ENCODE data around the gene DHCR24.

Gene DHCR24

DNA sequence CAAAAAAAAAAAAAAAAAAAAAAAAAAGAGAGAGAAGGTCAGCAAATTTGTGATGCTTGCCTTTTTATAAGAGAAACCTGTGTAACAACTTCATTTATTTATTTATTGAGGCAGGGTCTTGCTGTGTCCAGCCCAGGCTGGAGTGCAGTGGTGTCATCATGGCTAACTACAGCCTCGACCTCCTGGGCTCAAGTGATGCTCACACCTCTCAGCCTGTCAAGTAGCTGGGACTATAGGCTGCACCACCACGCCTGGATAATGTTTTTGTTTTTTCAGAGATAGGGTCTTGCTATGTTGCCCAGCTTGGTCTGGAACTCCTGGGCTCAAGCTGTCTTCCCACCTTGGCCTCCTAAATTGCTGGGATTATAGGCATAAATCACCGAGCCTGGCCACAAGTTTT, 42.4 kb downstream of the DHCR24 start:
- no peak for DNase-seq (ENCODE audit: low spot score)

DNA sequence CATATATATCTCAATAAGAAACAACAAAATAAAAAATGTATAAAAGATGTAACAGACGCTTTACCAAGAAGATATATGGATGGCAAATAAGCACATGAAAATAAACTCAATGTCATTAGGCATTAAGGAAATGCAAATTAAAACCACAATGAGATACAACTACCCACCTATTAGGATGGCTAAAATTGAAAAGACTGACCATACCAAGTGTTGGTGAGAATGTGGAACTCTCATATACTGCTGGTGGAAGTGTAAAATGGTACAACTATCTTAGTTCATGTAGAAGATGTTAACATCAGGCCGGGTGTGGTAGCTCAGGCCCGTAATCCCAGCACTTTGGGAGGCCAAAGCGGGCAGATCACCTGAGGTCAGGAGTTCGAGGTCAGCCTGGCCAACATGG, 43.5 kb downstream of the DHCR24 start:
- no peak for DNase-seq (ENCODE audit: low spot score)

DNA sequence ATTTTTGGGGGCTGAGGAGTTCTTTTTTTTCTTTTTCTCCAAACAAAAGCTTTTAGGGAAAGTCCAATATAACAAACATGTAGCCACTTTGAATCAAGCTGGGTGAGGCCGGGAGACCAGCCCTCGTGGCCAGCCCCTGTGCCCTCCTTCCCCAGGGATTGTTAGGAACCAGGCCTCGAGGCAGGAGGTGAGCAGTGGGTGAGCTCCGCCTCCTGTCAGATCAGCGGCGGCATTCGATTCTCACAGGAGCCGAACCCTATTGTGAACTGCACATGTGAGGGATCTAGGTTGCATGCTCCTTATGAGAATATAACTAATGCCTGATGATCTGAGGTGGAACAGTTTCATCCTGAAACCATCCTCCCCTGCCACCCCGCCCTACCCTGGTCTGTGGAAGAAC, 44.0 kb downstream of the DHCR24 start:
- no peak for DNase-seq (ENCODE audit: low spot score)

DNA sequence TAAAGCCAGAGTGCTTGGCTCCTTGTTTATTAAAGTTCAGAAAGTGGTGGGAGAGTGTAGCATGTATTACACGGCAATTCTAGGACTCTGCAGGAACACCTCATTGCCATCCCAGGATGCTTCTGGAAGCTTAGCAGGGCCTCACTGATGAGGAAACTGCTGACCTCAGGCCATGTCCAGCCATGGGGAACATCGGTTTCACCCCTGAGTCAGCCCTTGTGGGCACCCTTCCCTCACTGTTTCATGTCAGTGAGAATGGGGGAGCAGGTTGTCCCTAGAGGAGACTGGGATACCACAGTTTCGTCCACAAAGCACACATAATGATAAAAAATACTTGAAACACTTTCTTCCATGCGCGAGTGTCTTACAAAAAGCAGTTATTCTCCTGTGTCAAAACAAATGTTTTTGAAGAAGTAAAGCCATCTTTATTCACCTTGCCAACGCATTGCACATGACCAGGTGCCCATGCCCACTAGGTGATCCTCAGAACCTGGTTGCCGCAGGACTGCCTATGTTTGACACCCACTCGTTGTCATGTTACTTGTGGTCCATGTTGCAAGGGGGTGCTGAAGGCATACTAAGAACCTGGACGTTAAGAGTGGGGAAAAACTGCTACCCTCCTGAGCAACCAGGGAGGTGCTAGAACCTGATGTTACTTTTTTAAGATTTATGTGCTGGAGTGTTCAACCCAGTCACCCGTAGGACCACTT, 44.6 kb downstream of the DHCR24 start:
- DNase-seq (ENCODE audit: low spot score), result no peak

DNA sequence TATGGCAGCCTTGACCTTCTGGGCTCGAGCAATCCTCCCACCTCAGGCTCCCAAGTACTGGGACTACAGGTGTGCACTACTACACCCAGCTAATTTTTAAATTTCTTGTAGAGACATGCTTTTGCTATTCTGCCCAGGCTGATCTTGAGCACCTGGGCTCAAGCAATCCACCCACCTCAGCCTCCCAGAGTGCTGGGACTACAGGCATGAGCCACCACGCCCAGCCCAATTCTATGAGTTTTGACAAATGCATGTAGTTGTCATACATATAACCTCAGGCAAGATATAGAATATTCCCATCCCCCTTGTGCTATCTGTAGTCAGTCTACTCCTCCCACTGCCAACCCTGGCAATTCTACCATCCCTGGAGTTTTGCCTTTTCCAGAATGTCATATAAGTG, 47.2 kb downstream of the DHCR24 start:
- DNase-seq (ENCODE audit: low spot score), result no peak

DNA sequence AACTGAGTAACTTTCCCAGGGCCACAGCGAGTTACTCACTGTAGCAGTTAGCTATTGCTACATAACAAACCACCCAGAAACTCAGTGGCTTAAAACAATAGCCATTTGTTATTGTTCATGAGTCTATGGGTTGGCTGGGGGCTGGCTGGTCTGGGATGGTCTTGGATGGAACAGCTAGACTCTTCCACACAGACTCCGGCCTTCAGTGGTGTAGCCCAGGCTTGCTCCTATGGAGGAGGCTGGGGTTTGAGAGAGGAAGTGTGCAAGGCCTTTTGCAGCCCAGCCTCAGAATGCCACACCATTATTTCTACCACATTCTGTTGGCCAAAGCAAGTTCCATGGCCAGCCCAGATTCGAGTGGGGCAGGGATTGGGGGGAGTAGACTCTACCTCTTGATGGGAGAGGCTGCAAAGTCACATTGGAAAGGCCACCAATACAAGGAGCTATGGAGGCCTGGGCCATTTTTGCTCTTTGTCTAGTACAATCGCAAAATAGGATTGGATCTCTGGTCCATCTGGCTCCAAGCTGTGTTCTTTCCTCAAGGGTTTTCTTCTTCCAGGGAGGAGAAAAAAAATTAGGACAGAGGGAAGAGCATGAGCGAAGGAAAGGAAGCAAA, 48.3 kb downstream of the DHCR24 start:
- DNase-seq (ENCODE audit: low spot score), result no peak

DNA sequence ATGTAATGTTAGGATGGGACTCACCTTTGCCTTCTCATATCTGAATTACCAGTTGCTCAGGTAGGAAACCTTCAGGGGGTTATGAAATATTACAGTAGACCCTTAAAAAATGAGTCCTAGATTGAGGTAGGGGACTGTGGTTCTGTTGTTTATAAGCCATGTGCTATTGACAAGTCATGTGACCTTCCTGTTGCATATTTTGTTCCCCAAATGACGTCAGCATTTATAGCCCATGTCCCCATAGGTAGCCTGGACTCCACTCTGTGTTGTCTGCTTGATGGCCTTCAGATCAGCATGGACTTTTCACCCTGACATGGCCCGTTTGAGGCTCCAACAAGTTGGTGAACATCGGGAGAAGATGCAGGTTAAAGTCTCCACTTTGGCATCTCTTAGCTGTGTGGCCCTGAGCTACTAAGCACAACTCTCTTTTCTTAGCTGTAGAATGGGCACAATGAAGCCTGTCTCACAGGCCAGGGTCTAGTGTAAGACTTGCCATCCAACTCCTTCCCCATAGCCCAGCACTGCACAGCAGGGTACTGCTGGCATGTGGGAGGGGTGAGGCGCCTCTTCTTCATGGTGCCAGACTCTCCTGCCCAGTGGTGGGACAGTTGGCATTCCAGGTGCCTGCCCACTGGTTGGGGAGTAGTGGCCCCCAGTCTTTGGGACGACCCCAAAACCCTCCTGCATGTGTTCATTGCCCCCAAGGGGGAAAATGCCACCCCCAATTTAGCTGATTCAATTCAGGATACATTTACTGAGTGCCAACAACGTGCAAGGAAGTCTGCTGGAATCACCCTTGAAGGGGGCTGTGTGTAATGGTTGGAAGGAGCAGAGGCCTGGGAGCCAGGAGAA, 49.8 kb downstream of the DHCR24 start:
- no peak for DNase-seq (ENCODE audit: low spot score)

DNA sequence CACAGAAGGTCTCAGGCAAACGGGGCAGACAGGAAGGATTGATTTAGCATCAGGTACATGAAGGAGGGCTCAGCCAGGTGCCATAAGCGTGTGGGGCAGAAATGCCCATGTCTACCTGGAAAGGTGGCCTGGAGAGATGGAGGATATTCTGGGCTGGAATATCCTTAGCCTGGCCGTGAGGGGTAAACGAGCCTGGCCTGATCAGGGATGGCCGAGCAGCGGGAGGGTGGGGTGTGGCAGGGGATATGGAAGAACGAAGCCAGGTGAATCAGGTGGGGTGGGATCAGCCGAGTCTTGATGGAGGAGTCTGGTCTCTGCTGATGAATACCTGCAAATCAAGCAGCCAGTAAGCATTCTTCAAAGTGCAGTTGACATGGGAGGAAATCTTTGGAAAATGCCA, 50.4 kb downstream of the DHCR24 start:
- no peak for DNase-seq (ENCODE audit: low spot score)

DNA sequence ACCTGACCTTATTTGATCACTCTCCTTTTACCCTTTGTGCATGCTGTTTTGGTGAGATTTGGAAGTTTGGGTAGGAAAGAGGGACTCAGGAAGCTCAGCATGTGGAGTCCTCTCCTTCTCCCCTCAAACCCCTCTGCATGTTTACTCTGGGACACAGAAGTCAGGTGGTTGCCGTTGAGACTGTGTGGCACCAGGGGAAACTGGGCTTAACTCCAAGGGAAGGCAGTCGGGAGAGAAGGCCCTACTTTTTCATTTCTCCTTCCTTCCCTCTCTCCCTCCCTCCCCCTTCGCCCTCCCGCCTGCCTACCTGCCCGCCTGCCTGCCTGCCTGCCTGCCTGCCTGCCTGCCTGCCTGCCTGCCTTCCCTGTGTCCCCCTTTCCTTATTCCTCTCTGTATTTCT, 51.0 kb downstream of the DHCR24 start:
- no peak for DNase-seq (ENCODE audit: low spot score)

DNA sequence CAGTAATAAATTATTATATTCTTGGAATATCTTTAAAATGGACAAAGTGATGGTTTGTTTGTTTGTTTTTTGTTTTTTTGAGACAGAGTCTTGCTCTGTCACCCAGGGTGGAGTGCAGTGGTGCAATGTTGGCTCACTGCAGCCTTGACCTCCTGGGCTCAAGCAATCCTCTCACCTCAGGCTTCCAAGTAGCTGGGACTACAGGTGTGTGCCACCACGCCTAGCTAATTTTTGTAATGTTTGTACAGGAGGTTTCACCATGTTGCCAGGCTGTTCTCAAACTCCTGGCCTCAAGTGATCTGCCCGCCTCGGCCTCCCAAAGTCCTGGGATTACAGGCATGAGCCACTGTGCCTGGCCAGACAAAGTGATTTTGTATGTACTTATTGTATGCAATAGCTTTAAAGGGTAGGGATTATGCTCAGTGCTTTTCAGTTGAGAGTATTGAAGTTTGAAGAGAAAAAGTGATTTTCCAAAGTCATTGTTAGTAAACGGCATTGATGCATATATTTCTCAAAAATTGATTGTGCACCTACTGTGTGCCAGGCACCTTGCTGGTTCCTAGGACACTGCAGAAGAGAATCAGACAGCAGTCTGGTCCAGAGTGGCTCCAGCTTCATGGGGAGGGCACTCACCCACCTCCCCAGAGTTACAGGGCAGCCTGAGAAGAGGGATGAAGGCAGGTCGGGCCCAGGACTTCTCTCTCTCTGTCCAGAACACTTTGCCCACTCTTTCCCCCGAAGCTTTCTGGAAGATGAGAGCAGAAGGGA, 51.7 kb downstream of the DHCR24 start:
- DNase-seq (ENCODE audit: low spot score), result no peak

DNA sequence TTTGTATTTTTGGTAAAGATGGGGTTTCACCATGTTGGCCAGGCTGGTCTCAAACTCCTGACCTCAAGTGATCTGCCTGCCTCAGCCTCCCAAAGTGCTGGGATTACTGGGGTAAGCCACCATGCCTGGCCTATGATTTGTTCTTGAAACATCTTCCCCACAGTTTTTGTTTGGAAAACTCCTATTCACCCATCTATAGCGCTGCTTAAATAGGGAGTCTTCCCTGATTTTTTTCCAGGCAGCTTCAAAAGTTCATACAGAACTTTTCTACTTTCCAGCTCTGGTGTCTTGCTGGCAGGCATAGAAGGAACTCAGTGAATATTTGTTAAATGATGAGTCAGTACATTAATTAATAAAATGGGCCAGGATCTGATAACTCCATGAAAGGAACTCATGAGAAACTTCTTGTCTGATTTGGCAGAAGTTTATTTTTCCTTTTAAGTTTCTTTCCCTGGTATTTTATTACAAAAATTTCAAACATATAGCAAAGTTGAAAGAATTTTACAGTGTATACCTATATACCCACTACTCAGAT, 52.9 kb downstream of the DHCR24 start:
- no peak for DNase-seq (ENCODE audit: low spot score)

DNA sequence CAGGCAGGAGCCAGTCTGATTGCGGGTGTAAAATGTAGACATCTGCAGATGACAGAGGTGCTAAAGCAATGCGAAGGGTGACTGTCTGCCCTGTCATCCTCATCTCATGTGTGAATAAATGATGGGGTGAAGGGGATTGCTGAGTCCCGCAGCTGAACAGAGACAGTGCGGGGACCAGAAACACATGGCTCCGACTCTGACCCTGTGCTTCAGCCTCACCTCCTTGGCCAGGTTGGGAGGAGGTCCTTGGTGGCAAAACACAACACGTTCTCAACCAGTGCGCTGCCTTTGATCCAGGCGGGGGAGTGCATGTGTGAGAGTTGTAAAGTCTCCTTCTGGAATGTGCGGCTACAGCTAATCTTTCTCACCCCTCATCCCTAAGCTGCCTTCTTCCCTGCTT, 53.9 kb downstream of the DHCR24 start:
- no peak for DNase-seq (ENCODE audit: low spot score)

DNA sequence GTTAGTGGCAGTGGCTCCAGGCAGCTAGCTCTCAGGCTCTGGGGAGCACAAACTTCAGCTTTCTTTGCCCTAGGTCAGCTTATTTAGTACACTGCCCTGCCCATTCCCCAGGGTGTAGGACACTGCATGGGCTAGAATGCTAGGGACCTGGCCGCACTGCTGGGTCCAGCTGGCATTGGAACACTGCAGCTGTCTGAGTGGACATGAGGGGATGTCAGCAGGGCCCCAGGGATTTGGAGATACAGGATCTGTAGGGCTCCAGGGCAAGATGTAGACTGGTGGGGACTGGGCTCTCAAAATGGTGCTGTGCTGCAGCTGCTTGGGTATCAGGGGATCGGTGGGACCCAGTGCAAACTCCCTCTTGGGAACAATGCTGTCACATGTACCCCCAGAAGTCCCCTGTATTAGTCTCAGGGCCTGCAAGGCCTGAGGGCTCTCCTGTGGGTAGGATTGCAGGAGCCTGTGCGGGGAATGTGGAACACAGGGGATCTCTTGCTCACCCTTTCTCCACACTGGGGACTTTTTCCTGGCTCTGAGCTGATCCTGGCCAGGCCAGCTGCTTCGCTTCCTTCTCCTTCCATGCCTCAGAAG, 60.7 kb downstream of the DHCR24 start:
- DNase-seq (ENCODE audit: low spot score), result no peak

DNA sequence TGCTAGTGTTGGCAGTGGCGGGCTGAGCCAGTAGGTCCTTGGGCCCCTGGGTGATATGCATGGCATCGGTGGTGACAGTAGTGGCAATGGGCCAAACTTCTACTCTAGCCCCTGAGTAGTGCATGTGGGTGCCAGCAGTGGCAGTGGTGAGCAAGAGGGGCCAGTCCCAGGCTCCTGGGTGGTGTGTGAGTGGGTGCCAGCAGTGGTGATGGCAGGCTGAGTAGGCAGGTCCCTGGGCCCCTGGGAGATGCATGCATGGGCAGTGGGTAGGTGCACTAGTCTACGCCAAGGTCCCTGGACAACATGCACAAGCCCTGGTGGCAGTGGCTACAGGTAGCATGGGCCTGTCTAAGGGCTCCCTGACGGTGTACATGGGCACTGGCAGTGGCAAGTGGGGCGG, 61.3 kb downstream of the DHCR24 start:
- no peak for DNase-seq (ENCODE audit: low spot score)

DNA sequence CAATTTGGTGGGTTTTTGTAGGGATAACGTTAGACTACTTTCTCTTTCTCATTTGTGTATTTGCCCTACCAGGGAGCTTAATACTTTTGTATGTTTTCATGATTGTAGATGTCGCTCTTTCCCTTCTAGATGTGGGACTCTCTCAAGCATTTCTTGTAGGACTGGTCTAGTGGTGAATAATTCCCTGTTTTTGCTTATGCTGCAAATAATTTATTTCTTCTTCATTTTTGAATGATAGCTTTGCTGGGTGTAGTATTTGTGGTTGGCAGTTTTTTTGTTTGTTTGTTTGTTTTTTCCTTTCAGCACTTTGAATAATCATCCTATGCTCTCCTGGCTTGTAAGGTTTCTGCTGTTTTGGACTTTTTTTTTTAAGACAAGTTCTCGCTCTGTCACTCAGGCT, 63.3 kb downstream of the DHCR24 start:
- no peak for DNase-seq (ENCODE audit: low spot score)

DNA sequence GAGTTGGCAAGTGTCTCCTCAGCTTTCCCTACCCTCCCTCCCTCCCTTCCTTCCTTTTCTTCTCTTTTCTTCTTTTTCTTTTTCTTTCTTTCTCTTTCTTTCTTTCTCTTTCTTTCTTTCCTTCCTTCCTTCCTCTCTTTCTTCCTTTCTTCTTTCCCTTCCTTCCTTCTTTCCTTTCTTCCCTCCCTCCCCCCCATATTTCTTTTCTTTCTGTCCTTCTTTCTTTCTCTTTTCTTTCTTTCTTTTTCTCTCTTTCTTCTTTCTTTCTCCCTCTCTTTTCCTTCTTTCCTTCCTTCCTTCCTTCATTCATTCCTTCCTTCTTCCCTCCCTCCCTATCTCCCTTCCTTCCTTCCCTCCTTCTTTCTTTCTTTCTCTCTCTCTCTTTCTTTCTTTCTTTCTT, 67.3 kb downstream of the DHCR24 start:
- DNase-seq (ENCODE audit: low spot score), result no peak

DNA sequence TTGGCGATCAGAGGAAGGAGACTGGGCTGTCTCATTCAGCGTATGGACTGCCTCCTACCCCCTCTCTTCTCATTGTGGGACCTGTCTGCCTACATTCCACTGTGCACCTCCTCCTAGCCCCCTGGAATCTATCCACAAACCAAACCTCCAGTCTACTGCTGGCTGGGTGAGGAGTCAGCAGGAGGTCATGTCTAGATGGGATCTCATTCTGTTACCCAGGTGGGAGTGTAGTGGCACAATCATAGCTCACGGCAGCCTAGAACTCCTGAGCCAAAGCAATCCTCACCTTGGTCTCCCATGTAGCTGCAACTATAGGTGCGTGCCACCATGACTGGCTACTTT, 67.8 kb downstream of the DHCR24 start:
- no peak for DNase-seq (ENCODE audit: low spot score)

DNA sequence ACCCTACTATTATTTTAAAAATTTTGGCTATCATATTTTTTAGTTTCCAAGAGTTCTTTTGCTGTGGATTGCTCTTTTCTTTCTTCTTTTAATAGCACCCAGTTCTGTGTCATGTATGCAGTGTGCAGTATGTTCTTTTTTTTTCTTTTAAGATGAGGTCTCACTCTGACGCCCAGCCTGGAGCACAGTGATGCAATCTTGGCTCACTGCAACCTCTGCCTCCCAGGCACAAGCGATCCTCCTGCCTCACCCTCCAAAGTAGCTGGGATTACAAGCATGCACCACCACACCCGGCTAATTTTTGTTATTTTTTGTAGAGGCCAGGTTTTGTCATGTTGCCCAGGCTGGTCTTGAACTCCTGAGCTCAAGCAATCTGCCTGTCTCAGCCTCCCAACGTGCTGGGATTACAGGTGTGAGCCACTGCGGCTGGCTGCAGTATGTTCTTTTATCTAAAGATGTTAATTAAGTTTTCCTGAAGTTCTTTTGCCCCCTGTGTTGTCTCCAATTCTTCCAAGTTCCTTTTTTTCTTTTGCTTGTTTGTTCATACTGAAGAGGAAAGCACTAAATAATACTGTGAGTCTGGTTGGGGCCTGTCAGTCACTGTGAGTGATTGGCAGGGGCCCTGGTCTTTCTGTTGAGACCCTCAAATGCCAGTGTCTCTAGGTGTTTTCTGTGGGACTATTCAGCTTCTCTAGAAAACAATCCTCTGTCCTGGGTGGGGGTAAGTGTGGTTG, 68.4 kb downstream of the DHCR24 start:
- DNase-seq (ENCODE audit: low spot score), result no peak

DNA sequence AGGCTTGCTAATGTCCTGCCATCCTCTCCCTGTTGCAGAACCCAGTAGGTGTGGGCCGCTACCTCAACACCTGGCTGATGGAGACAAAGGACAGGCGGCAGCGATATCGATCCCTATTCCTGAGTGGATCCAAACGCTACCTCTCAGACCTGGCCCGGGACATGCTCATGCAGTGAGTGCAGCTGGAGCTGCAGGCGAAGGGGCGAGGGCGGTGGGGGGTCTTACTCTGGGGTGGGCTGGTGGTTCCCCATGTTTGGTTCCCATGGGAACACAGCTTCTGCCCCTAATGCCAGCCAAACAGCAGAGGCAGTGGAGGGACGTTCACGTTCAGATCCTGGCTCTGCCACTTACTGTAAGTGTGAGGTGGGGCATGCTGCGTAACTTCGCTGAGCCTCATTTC, 70.0 kb downstream of the DHCR24 start:
- DNase-seq (ENCODE audit: low spot score), result no peak

DNA sequence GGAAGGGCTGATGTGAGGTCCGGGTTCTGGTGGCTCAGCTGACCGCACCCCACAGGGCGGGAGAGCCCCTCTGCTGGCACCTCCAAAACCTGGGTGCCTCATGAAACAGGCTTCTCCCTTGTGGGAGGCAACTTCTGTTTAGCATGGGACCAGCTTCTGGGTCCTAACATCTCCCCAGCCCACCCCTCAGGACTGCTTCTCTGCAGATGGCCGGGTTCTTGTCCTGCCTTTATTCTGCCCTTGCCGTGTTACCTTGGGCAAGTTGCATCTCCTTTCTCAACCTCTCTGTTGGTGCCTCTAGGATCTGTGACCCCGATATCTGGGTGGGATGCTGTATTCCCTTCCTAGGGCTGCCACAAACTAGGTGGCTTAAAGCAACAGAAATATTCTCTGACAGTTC, 70.9 kb downstream of the DHCR24 start:
- no peak for DNase-seq (ENCODE audit: low spot score)

Measured in putamen (tissue), 1 donor.